GM21529 (cell line): ENCODE results near the gene MAP3K7.

Experiments used
- ATAC-seq: cut with Tn5 transposase; IDR thresholded peaks from one replicate; pipeline ENCODE4 v1.9.1; 2021; ENCODE audit not compliant: unreplicated experiment

The MAP3K7 gene

DNA sequence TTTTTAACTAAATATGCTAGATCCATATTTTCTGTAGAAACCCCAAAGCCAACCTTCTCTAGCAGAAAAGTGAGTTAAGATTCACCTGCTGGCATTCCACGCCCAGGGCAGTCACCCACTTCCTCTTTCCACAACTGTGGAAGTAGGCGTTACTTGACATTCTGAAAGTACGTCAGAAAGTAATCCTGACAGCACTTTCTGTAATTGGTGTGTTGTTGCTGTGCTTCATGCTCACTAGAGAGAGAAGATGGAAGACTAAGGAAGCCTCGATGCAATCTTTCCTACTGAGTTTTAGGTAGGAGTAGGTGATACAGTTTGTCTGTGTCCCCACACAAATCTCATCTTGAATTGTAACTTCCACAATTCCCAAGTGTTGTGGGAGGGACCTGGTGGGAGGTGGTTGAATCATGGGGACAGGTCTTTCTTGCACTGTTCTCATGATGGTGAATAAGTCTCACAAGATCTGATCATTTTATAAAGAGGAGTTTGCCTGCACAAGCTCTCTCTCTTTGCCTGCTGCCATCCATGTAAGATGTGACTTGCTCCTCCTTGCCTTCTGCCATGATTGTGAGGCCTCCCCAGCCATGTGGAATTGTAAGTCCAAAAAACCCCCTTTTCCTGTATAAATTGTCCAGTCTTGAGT lies 101.1 kb downstream of the MAP3K7 start:
- no peak for ATAC-seq

DNA sequence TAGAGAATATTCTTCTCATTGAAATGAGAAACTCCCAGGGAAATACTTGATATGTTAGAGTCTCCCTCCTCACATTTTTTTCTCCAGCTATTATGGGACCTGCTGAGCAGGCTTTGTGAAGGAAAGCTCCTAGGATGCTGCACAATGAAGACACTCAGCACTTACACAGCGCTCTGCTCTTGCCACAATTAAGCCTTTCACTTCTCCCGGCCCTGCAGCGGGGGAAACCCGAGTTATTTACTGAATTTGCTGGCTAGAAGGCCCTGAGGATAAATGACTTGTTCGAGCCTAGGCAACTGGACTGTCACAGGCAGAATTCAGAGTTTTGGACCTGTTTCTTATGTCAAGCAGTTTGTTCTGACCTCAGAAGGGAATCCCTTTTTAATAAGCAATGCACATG lies 102.0 kb downstream of the MAP3K7 start:
- ATAC-seq: no peak

- ATAC-seq: no peak
Observed at GRCh38 chr6:90484385-90484784, 102.5 kb downstream of the MAP3K7 start.

DNA sequence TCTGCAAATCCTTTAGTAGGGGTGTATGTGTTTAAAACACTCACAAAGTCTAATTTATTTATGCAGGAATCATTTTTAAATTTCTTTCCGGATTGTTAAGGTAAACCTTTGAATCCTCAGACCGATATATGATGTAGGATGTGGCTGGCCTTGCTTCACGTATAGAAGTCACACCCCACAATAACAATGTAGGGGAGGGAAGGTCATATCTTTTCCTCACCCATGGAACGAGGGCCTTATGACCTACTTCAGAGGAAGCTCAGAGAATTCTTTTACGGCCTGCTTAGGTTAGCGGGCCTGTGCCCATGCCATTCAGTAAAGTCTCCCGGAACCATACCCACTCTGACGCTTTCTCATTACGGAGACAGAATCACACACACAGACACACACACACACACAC lies 102.9 kb downstream of the MAP3K7 start:
- ATAC-seq: no peak

- ATAC-seq: no peak
Observed at GRCh38 chr6:90483116-90483839, 103.6 kb downstream of the MAP3K7 start.

- no peak for ATAC-seq
Observed at GRCh38 chr6:90480666-90481065, 106.2 kb downstream of the MAP3K7 start.

GRCh38 chr6:90479603-90479926 lies 107.3 kb downstream of the MAP3K7 start:
- ATAC-seq: no peak

DNA sequence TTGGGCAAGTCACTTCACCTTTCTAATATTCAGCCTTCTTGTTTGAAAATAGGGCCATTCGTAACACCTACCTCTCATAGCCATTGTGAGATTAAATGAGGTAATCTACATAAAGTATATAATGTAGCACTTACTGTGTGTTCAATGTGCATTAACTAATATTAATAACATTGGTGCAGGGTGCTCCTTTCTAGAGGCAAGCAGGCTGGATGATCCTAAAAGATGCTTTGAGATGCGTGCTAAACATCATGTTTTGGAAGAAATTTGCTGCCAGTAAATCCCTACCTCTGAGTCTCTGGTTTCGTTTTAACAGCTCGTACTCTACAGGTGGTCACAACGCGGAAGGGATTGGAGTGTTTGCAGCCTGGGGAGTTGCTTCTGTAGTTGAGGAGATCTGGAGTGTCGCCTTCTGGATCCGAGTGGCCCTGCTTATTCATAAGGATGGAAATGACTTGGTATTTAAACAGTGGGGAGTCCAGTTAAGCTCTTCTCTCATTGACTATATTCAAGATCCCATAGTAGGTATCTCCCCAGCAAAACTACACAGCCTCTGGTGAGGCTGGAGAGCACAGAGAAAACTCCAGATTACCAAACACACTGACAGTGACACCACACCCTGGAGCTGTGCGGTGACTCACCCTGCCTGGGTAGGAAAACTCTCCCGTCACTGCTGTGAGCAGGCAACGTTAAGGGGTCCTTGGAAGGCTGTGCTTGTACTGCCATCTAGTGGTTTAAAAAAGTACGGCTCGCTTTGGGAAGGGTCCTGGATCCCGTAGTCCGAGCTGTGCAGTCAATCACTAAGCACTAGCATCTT lies 107.9 kb downstream of the MAP3K7 start:
- ATAC-seq: peak; percentile 93

- ATAC-seq: no peak
Observed at GRCh38 chr6:90478278-90478677, 108.6 kb downstream of the MAP3K7 start.

- no peak for ATAC-seq
Observed at GRCh38 chr6:90477366-90477765, 109.5 kb downstream of the MAP3K7 start.

DNA sequence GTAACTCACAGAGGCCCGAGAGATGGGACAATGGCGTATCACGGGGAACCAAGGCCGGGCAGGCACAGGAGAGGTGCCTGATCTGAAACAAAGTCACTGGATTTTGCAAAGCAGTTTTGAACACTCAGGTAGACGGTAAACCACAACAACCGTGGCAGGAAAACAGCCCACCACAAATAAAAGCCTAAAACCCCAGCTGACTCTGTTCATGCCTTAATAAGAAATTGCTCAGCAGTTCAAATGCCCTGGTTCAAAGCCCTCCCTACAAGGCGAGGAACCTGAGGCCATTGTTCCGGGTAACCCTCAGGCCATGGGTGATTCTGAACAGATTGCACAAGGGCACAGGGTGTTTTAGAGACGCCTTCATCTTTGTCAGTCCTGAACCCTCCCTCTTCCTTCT lies 114.2 kb downstream of the MAP3K7 start:
- no peak for ATAC-seq

- no peak for ATAC-seq
Observed at GRCh38 chr6:90471263-90471662, 115.6 kb downstream of the MAP3K7 start.

DNA sequence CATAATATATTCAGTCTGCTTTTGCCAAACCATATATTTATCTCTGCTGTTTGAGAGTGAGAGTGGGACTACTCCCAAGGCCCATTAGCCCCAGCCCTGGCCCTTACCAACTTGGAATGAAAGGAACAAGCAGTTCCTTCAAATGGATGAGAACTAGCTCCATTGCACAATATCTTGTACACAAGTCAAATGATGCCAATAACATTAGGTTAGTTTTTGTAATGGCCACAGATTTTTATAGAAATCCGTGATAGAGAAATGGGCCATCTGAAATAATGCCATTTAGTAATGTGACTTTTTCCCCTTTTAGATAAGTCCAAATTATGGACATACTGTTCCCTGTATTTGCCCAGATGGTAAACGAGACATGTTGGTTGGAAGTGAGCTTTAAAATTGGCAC lies 117.0 kb downstream of the MAP3K7 start:
- no peak for ATAC-seq

GRCh38 chr6:90468859-90469258 lies 118.0 kb downstream of the MAP3K7 start:
- ATAC-seq: no peak

DNA sequence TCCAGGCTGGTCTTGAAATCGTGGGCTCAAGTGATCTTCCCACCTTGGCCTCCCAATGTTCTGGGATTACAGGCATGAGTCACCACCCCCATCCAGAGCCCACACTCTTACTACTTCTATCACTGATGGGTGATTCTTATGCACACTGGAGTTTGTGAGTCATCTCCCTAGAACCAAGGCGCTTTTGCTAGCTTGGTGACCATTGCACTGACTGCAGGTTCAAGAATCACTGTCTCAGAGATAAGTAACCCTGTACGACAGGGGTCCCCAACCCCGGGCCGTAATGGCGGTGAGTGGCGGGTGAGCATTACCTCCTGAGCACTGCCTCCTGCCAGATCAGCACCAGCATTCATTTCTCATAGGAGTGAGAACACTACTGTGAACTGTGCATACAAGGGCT lies 118.8 kb downstream of the MAP3K7 start:
- ATAC-seq: no peak

GRCh38 chr6:90467546-90467945 lies 119.3 kb downstream of the MAP3K7 start:
- ATAC-seq: no peak

DNA sequence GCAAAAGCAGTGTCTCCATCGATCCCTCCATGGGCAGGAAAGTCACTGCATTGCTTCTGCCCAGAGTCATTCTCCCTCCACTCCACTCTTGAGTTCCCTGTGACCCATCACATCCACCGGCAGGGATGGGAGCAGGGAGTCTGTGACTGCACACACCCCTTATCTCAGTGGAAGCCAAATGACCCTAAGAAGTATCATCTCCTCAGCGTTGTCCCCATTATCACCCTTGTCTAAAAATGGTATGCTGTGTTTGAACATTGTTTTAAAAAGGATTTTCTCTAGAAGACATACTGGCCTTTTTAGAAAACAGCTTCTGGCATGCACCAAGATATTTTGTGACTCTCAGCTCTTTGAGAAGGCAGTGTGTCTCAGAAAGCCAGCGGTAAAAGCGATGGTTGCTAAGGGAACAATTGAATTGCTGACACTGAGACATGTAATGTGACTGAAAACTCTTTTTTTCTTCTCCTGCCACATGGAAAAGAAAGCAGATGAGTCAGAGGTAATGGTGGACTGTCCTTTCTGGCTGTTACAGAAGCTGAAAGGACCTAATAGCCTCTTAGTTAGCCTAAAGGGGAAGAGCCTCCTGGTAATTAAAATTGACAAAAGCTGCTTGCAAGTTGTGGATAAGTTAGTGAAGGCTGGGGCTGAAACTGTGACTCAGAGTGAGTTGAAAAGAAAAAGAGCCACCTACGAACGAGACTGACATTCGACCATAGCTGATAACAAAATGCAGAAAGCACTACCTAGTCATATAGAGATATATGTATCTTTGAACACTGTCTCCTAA lies 120.5 kb downstream of the MAP3K7 start:
- no peak for ATAC-seq

- no peak for ATAC-seq
Observed at GRCh38 chr6:90465686-90466085, 121.2 kb downstream of the MAP3K7 start.

DNA sequence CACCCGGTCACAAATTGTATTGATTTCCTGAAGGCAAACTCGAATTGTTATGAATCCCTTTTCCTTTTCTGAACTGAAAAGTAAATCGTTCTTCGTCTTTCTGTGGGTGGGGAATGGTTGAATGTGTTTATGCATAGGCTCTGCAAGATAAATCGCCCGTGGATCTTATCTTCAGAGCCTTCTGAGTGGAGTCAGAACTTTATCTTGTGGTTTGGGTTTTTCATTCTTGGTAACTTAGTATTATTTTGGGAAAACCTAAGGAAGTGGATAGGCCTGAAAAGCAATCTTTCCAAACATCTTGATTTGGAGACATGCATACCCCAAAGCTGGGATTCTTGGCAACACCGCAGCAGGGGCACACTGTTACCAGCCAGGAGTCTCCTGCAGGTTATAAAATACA lies 122.4 kb downstream of the MAP3K7 start:
- no peak for ATAC-seq

GRCh38 chr6:90463874-90464273 lies 123.0 kb downstream of the MAP3K7 start:
- no peak for ATAC-seq
